HG03460 (cell line): ENCODE measurements around the gene SPACDR.
"Not testable (repeated sequence)": the region's sequence is repeated elsewhere in the genome, so short reads cannot be mapped to it uniquely, and the experiment has no call there.

Experiments
- ATAC-seq: cut with Tn5 transposase; IDR thresholded peaks from one replicate; pipeline ENCODE4 v1.9.1; 2021; ENCODE audit not compliant: unreplicated experiment

The SPACDR gene

GRCh38 chr7:100466653-100467605 is 2.9 kb upstream of the SPACDR start:
- ATAC-seq: no peak

DNA sequence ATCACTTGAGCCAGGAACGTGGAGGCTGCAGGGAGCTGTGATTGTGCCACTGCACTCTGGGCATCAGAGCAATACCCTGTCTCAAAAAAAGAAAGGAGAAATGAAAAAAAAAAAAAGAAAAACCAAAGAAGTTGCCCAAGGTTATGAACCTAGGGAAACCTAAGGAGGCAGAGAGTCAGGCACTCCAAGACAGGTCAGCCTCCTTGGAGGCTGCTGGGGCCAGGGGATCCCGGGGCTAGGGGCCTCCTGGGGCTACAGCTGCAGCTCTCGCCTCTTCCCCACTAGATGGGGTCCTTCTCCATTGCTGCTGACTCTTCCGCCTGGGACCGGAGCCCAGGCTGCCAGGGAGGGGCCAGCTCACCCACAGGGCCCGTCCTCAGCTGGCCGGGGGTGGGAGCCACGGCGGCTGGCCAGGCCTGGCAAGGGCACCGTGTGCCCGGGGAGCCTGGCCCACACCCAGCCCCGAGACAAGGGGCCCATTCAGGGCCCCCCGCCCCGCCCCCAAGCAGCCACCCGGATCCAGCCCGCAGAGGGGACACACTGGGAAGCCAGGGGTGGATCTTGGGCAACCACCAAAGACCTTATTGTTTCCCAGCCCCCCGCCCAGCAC is 1.7 kb upstream of the SPACDR start:
- ATAC-seq: no peak

GRCh38 chr7:100465299-100465698 is 1.2 kb upstream of the SPACDR start:
- no peak for ATAC-seq

- ATAC-seq: no peak
Observed at GRCh38 chr7:100464791-100465190, 731 bp upstream of the SPACDR start.

- ATAC-seq: no peak
Observed at GRCh38 chr7:100457033-100457432, 7.0 kb downstream of the SPACDR start.

DNA sequence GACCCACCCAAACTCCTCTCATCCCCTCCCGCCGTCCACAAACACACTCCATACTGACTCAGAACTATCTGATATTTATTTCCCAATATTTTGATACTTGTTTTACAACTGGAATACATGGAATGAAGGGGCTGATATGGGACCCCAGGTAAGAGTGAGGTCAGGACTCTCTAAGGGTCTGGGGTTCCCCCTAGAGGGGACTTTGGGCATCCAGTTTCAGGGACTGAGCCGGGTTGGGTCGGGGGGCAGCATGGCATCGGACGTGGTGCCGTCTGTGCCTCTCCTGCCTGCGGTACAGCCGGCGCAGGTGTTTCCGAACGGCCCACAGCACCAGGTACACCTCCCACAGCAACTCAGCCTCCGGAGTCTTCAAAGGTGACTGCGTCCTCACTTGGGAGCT is 7.5 kb downstream of the SPACDR start:
- ATAC-seq: no peak

DNA sequence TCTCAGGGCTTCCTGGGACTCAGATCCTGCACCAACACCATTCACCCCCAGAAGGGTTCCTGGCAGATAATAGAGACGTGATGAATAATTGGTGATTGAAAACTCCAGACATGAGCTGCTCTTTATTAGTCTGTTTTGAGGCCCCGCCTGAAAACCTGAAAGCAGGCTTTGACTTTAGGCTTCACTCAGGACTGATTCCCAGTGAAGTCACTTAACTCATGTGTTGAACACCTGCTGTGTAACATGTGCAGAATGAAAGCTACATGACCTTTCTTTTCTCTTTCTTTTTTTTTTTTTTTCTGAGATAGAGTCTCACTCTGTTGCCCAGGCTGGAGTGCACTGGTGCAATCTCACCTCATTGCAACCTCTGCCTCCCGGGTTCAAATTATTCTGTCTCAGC is 8.9 kb downstream of the SPACDR start:
- ATAC-seq: no peak

DNA sequence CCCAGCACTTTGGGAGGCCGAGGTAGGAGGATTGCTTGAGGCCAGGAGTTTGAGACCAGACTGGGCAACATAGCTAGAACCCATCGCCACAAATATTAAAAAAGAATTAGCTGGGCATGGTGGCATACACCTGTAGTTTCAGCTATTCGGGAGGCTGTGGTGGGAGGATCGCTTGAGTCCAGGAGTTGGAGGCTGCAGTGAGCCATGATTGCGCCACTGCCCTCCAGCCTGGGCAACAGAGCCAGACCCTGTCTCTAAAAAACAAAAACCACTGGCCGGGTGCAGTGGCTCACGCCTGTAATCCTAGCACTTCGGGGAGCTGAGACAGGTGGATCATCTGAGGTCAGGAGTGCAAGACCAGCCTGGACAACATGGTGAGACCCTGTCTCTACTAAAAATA is 10.2 kb downstream of the SPACDR start:
- ATAC-seq: not testable (repeated sequence)

DNA sequence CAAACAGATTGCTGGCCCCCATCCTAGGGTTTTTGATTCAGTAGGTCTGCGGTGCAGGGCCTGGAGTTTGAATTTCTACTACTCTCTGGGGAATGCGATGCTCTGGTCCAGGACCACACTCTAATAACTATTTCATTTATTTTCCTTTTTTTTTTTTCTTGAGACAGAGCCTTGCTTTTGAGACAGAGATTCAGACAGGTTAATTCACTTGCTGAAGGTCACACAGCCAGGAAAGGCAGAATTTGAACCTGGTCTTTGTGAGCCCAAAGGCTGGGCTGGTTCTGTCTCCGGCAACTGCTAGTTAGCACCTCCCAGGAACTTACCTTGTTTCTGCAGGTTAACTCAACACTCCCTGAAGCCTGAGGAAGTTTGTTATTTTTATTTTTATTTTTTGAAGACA is 11.5 kb downstream of the SPACDR start:
- ATAC-seq: no peak

DNA sequence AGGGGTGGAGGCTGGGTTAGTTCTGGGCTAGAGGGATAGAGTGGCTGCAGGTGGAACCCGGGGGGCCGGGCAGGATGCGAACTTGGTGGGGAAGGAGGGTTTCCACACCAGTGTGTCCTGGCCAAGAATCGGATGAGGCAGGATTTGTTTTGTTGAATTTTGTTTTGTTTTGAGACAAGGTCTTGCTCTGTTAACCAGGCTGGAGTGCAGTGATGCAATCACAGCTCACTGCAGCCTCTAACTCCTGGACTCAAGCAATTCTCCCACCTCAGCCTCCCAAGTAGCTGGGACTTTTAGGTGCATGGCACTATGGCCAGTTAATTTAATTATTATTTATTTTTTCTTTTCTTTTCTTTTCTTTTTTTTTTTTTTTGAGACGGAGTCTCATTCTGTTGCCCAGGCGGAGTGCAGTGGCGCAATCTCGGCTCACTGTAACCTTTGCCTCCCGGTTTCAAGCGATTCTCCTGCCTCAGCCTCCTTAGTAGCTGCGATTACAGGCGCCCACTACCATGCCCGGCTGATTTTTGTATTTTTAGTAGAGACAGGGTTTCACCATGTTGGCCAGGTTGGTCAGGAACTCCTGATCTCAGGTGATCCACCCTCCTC is 14.8 kb downstream of the SPACDR start:
- no peak for ATAC-seq

DNA sequence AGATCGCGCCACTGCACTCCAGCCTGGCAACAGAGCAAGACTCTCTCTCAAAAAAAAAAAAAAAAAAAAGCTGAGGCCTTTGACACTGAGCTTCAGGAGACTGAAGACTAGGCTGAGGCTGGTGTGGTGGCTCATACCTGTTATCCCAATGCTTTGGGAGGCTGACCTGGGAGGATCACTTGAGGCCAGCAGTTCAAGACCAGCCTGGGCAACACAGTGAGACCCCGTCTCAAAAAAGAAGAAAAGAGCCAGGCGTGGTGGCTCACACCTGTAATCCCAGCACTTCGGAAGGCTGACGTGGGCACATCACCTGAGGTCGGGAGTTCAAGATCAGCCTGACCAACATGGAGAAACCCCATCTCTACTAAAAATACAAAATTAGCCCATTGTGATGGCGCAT is 16.7 kb downstream of the SPACDR start:
- ATAC-seq: not testable (repeated sequence)

DNA sequence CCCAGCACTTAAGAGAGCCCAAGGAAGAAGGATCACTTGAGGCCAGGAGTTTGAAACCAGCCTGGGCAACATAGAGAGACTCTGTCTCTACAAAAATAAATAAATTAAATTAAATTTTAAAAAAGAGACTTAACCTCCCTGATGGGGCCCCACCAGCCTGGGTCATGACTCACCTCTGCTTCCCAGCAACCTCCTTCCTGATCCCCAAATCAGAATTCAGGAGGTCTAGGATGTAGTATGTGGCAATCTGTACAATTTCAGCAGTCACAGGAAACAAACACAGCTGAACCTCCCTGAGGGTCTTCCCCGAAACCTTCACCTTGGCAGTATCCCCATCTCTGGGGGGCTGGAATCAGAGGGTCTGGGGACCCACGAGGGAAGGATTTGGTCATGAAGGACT is 18.0 kb downstream of the SPACDR start:
- ATAC-seq: no peak

DNA sequence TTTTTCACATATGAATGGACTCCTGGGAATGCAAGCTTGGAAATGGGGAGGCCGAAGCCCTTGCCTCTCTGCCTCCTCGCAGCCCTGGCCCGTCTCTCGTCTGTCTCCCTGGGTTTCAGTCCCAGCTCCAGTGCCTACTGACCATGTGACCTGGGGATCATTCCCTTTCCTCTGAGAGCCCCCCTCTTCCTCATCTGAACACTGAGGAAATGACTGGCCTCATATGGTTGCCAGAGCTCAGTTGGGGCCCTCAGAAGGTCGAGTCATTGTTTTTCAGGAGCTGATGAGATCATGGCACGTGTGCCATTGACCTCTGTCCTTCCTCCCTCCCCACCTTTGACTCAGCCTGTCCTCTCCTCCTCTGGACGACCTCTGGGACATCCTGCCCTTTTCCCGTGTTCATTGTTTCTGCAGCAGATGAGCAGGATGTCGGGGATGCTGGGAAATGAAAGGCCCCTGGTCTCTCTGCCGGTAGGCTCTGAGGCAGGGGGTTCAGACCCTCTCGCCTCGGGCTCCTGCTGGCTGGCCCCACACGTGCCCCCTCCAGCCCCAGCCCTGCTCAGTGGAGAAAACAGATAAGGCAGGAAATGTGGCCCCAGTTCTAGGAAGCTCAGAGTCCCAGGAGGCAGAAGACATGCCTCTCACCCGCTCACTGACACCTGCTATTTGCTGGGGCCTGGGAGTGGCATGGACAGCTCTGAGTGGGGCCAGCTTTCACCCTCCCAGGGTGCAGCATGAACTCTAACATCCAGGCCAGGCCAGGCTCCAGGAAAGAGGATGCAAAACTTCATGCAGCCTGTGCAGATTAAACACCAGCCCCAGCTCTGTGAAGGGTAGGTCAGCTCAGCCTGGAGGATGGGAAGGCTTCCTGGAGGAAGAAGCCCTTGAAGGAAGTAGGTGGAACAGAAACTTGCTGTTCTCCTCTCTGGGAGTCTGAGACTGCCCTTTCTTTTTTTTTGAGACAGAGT is 19.5 kb downstream of the SPACDR start:
- no peak for ATAC-seq

DNA sequence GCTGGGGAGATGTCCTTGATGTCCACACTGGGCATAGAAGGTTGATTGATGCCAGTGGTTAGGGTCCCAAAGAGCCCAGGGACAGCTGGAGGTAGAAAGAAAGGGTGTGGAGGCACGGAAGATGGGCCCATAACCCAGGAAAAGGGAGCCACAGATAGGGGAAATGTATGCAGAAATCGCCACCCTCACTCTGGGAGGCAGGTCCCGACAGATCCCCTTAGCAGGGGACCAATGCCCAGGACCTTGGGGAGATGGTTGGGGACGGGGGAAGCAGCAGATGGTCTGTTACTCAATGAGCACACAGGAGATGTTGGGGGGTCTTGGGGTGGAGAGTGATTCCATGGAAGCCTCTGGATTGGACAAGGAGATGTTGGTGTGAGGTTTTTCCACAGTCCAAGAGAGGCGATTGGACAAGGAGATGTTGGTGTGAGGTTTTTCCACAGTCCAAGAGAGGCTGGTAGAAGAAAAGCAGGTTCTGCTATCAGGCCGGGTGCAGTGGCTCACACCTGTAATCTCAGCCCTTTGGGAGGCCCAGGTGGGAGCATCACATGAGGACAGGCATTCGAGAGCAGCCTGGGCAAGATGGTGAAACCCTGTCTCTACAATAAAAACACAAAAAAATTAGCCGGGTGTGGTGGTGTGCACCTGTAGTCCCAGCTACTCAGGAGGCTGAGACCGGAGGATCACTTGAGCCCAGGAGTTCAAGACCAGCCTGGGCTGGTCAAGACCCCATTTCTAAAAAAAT is 20.8 kb downstream of the SPACDR start:
- ATAC-seq: no peak

DNA sequence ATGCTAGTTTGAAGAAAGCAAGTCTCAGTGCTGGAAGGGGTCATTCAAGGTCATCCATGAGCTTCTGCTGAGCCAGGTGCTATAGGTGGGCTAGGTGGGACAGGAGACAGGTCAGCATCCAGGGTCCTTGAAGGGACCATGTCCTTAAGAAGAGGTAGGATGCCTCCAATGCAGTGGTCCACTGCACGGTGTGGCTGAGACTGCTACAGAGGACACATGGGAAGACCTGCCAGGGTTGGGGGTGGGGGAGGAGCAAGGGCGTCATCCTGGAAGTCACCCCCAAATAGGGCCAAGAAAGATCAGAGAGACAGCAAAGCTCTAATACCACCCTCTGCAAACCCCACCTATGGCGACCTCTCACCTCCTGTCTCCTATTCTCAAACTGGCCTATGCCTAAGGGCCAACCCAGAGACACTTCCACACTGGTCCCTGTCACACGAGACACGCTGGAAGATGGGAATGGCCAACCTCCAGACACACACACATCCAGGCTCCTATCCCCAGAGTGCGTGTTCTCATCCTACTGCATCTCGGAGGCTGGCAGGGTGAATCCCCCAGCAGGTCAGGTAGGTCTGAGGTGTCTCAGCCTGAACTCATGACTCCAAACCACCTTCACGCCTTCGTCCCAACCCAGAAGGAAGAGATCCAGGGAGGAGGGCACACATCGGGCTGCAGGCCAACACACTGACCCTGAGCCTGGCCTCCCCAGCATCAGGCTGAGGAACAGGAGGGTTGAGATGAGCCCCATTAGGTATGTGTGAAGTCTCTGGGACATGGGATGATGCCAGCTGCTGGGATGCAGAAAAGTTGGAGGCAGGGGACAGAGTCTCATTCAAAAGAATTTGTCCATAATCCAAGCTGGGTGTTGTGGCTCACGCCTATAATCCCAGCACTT is 22.2 kb downstream of the SPACDR start:
- ATAC-seq: no peak

GRCh38 chr7:100439244-100439643 is 24.8 kb downstream of the SPACDR start:
- ATAC-seq: not testable (repeated sequence)

GRCh38 chr7:100438731-100439130 is 25.3 kb downstream of the SPACDR start:
- not testable (repeated sequence) for ATAC-seq

DNA sequence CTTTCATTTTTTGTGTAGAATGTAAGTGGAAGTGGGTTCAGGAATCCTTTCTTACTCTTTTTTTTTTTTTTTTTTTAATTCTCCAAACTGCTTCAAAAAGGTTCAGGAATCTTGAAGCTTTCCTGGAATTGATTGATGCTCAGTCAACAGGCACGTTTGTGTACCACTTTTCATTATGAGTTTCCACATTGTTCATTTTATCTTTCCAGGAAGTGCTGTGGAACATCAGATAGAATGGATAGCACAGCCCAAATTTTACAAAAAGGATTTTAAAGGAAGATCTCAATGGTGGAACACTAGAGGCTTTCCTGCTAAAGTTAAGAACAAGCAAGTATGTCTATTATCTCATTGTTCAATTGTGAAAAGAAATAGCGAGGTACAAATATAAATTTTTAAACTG is 25.9 kb downstream of the SPACDR start:
- ATAC-seq: no peak
